Glutamatergic neuron (in vitro differentiated cells): Measurements from ENCODE around the gene TUNAR. TPM values are rescaled to one million over a fixed set of nuclear protein-coding genes. Genes with fewer than 3 reads are reported as not detected.

Source experiments
- DNase-seq: peaks from one replicate; pipeline ENCODE4 v3.0.0; 2022
- H3K27ac Mint-ChIP-seq: one replicate; pipeline ENCODE4 v1.8.0; 2020; ENCODE audit warnings: mild to moderate bottlenecking, mixed read lengths, inconsistent platforms; ENCODE audit not compliant: unreplicated experiment
- H3K27me3 Mint-ChIP-seq: one replicate; pipeline ENCODE4 v1.8.0; 2020; ENCODE audit warnings: mild to moderate bottlenecking, moderate library complexity, mixed read lengths, inconsistent platforms; ENCODE audit not compliant: unreplicated experiment
- H3K36me3 Mint-ChIP-seq: one replicate; pipeline ENCODE4 v1.8.0; 2020; ENCODE audit warnings: mild to moderate bottlenecking, mixed read lengths, inconsistent platforms; ENCODE audit not compliant: unreplicated experiment
- H3K4me1 Mint-ChIP-seq: one replicate; pipeline ENCODE4 v1.8.0; 2020; ENCODE audit warnings: mild to moderate bottlenecking, low read depth, mixed read lengths, inconsistent platforms; ENCODE audit not compliant: unreplicated experiment
- H3K4me3 Mint-ChIP-seq: one replicate; pipeline ENCODE4 v1.8.0; 2020; ENCODE audit warnings: mild to moderate bottlenecking, mixed read lengths, inconsistent platforms; ENCODE audit not compliant: unreplicated experiment
- H3K9me3 Mint-ChIP-seq: one replicate; pipeline ENCODE4 v1.8.0; 2020; ENCODE audit warnings: mild to moderate bottlenecking, moderate library complexity, mixed read lengths, inconsistent platforms; ENCODE audit not compliant: unreplicated experiment
- CTCF ChIP-seq: fragments of 200-600 bp; sonication (generic); IDR thresholded peaks from one replicate; pipeline ENCODE4 v1.5.0; 2021; ENCODE audit not compliant: partially characterized antibody, unreplicated experiment
- total RNA-seq: library from RNA; stranded (reverse); fragmentation: NEBNext Ultra II Directional; extraction: Animal tissue kit (Norgen Biotek cat#: 25700); gene quantifications from one replicate; pipeline ENCODE4 v1.2.1, GENCODE V29; 2021; ENCODE audit not compliant: unreplicated experiment

TUNAR gene
- total RNA-seq, 1 donor from 2014 or later, result 16.2 TPM

- Mint-ChIP-seq H3K4me3 (no peak overlapping the region), H3K36me3 (peaks cover 25% of the 10 kb centered on the region), H3K9me3 (peaks cover 6% of the 10 kb centered on the region)
Observed at GRCh38 chr14:95943699-95944098, 67.1 kb downstream of the TUNAR start.

GRCh38 chr14:95944462-95944861 is 67.8 kb downstream of the TUNAR start:
- no peak for TF ChIP-seq CTCF
- H3K9me3 Mint-ChIP-seq, result peaks cover 4% of the 10 kb centered on the region
- peaks cover 4% of the 10 kb centered on the region for H3K27me3 Mint-ChIP-seq
- no peak overlapping the region for H3K27ac Mint-ChIP-seq
- peaks cover 5% of the 10 kb centered on the region for H3K4me1 Mint-ChIP-seq
- no peak overlapping the region for H3K4me3 Mint-ChIP-seq
- H3K36me3 Mint-ChIP-seq, result peaks cover 25% of the 10 kb centered on the region
- DNase-seq, result no peak

More at GRCh38 chr14:95943699-95944098, 67.1 kb downstream of the TUNAR start:
- peaks cover 9% of the 10 kb centered on the region for H3K4me1 Mint-ChIP-seq
- TF ChIP-seq CTCF, result no peak
- H3K27ac Mint-ChIP-seq, result no peak overlapping the region
- DNase-seq, result no peak
- H3K27me3 Mint-ChIP-seq, result peaks cover 4% of the 10 kb centered on the region

- H3K4me3 Mint-ChIP-seq, result no peak overlapping the region
- H3K4me1 Mint-ChIP-seq, result peaks cover 8% of the 10 kb centered on the region
- no peak for TF ChIP-seq CTCF
- no peak for DNase-seq
- H3K36me3 Mint-ChIP-seq, result peaks cover 15% of the 10 kb centered on the region
- no peaks in the 10 kb centered on the region for H3K9me3 Mint-ChIP-seq
- H3K27ac Mint-ChIP-seq, result no peak overlapping the region
- peaks cover 4% of the 10 kb centered on the region for H3K27me3 Mint-ChIP-seq
Observed at GRCh38 chr14:95946867-95947266, 70.2 kb downstream of the TUNAR start.

GRCh38 chr14:95948558-95948981 is 71.9 kb downstream of the TUNAR start:
- H3K27me3 Mint-ChIP-seq, result peaks cover 4% of the 10 kb centered on the region
- DNase-seq, result no peak
- no peak for TF ChIP-seq CTCF
- H3K4me3 Mint-ChIP-seq, result no peak overlapping the region
- peaks cover 5% of the 10 kb centered on the region for H3K36me3 Mint-ChIP-seq
- no peaks in the 10 kb centered on the region for H3K9me3 Mint-ChIP-seq
- H3K27ac Mint-ChIP-seq, result no peak overlapping the region
- H3K4me1 Mint-ChIP-seq, result peaks cover 11% of the 10 kb centered on the region

GRCh38 chr14:95951359-95951758 is 74.7 kb downstream of the TUNAR start:
- DNase-seq, result no peak
- H3K4me1 Mint-ChIP-seq, result peaks cover 11% of the 10 kb centered on the region
- H3K9me3 Mint-ChIP-seq, result peaks cover 5% of the 10 kb centered on the region
- no peaks in the 10 kb centered on the region for H3K36me3 Mint-ChIP-seq
- H3K27me3 Mint-ChIP-seq, result no peaks in the 10 kb centered on the region
- no peak for TF ChIP-seq CTCF
- H3K4me3 Mint-ChIP-seq, result no peak overlapping the region
- H3K27ac Mint-ChIP-seq, result no peak overlapping the region
